GM21576 (cell line): ENCODE results near the gene TMEM258.

Source experiments
- ATAC-seq: cut with Tn5 transposase; IDR thresholded peaks from one replicate; pipeline ENCODE4 v1.9.1; 2021; ENCODE audit warnings: mild to moderate bottlenecking, moderate library complexity; ENCODE audit not compliant: unreplicated experiment

Gene TMEM258

DNA sequence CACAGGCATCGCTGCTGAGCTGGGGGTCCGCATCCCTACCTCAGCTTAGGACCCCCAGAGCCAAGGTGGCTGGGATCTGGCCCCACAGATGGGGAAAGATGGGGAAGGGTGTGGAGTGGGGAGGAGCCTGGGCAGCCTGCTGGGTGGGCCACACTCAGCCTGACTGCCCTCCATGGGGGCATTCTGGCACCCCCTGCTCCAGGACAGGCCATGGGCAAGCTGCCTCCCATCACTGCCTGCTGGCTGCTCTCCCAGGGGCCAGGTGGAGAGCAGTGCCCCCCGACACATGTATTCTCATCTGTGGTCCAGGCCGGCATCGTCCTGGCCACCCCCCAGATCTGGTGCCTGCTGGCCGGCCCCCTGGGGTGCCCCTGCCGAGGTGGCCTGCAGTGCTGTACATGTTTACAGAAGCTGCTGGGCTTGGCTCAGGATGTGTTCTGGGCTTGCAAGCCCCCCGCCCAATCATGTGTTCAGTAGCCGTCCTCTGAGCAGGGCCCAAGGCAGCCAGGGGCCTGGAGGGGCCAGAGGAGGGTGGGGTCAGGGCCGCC lies 47.7 kb downstream of the TMEM258 start:
- ATAC-seq, result no peak

DNA sequence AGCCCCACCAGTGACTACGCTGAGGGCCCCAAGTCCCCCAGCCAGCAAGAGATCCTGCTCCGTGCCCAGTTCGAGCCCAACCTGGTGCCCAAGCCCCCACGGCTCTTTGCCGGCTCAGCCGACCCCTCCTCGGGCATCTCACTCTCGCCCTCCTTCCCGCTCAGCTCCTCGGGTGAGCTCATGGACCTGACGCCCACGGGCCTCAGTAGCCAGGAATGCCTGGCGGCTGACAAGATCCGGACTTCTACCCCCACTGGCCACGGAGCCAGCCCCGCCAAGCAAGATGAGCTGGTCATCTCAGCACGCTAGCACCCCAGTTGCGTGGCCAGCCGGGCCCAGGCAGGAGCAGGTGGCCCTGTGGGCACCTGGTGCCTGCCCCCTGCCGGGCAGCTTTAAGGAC lies 48.2 kb downstream of the TMEM258 start:
- no peak for ATAC-seq

DNA sequence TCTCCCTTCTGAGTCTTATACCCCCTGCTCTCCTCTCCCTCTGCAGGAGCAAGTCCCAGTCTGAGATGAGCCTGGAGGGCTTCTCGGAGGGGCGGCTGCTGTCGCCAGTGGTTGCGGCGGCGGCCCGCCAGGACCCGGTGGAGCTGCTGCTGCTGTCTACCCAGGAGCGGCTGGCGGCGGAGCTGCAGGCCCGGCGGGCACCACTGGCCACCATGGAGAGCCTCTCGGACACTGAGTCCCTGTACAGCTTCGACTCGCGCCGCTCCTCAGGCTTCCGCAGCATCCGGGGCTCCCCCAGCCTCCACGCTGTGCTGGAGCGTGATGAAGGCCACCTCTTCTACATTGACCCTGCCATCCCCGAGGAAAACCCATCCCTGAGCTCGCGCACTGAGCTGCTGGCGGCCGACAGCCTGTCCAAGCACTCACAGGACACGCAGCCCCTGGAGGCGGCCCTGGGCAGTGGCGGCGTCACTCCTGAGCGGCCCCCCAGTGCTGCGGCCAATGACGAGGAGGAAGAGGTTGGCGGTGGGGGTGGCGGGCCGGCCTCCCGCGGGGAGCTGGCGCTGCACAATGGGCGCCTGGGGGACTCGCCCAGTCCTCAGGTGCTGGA lies 48.8 kb downstream of the TMEM258 start:
- no peak for ATAC-seq

DNA sequence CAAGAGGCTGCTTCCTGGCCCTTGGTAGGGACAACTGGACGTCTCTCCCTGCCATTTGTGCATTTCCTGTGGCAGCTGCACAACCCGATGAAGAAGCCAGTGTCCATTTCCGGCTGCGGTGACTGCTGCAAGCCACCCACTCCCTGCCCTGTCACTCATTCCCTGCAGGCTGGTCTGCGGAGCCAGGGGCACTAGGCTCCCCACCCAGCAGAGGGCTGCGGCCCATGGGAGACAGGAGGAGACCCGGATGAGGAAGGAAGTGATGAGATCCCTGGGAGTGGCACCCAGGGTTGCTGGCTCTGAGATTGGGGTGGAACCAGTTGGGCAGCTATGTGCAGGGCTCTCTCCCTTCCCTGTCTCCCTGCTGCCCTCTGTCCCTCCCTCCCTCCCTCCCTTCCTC lies 50.0 kb downstream of the TMEM258 start:
- ATAC-seq, result no peak

DNA sequence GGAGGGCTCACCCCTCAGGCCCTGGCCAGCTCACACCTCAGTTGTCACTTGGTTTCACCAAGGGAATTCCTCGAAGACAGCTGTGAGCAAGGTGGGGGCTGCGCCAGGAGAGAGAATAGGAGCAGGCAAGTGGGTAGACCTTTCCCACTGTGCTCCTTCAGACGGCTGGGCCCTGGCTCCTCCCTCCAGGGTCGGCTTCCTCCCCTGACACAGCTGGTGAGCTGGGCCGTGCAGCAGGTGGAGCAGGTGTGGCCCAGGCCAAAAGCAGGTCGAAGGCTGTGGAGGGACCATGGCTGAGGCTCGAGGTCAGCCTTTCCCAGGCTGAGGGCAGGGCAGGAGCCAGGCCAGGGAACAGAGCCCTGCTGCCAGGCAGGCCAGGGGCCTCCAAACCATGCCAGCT lies 52.4 kb downstream of the TMEM258 start:
- no peak for ATAC-seq

DNA sequence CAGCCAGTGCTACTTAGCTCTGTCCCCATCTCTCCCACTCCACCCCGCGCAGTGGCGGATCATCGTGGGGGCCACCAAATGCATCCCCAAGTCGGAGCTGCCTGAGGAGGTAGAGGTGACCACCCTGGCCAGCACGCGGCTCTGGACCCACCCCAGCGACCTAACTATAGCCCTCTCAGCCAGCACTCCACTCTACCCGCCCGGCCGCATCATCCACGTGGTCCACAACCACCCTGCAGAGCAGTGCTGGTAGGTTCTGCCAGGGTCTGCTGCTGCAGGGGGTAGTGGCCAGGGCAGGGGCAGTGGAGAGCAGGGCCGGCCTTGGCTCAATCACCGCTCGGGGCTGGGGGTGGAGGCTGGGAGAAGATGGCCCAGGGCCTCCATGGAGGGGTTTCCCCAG lies 53.0 kb downstream of the TMEM258 start:
- no peak for ATAC-seq
